ENCODE results near the gene GZMH. TPM values are rescaled to one million over a fixed set of nuclear protein-coding genes. Genes with fewer than 3 reads are reported as not detected.

The GZMH gene, protein sequence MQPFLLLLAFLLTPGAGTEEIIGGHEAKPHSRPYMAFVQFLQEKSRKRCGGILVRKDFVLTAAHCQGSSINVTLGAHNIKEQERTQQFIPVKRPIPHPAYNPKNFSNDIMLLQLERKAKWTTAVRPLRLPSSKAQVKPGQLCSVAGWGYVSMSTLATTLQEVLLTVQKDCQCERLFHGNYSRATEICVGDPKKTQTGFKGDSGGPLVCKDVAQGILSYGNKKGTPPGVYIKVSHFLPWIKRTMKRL
- not detected in 2 replicates for total RNA-seq

DNA sequence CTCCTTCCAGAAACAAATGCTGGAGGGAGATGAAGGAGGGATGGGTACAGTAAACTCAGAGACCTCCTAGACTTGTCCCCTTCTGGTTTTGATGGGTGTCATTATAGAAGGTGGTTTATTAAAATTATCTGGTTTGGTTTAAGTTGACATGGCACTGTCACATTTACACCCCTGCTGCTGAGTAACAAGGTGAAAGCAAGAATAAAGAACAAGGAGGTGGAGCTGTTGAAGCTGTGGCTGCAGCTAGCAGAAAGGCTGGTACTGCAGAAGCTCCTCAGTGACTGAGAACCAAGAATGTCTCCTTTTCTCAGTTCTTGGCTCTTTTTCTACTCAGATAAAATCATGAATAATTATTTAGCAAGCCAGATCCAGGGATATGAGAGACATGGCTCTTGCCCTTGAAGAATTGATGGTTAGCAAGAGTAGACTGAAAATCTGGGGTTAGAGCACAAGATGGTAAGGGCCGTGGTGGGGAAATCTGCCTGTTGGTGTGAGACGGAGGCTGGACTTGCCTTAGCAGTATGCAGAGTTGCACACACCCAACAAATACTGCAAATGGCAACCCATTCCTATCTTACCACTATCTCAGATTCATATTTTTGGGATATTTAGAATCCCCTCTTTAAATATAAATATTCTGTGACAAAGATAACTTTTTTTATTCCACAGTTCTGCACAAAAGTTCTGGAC is at the start of gene GZMH:
Gene GZMH (minus strand): TSS at position 31 of the 690 bp plus-strand sequence. CDS start 72 bp downstream, outside the sequence.

DNA sequence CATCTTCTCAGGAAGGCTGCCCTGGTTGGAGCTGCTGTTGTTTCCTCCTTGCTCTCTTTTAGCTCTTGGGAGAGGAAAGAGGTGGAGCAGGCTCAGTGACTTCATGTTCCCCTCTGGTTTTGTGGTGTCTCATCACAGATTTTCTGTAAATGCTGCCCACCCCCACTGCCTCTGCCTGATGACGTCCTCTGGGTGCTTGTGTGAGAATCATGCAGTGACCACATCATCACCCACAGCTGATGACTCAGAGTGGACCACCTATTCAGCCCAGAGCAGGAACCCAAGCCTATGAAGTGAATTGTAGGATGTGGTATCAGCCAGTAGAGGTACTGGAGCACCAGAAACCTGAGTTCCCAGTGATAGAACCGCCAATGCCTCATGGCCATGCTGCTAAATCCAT is 24.7 kb upstream of the GZMH start, which contains the start of gene GZMB:
Gene GZMB (minus strand): TSS at position 33 of the 400 bp plus-strand sequence. CDS start 30 bp downstream, at position 3.

DNA sequence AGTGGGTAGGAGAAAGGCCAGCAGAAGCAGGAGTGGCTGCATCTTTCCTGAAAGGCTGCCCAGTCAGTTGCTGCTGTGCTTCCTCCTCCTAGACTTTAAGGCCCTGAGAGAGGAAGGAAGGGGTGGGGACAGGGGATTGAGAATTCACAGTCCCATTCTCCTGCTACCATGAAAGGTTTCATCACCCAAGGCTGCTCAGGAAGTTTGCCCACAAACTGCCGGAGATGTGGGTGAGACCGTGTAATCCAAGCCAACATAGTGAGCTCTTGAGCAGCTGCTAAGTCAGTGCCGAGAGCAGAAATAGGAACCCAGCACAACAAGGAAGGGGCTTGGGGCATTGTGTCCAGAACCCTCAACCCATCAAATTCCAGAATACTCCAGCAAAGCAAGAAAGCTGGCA is 33.3 kb downstream of the GZMH start, which contains the start of gene CTSG:
Gene CTSG (minus strand): TSS at position 69 of the 400 bp plus-strand sequence. CDS start 27 bp downstream, at position 42.

Other genes with a start within 250 kb of the GZMH start
- gene NFATC4, start 241.5 kb downstream of the GZMH start, total RNA-seq = 25.4 and 28.4 TPM in 2 replicates
- gene NYNRIN, start 210.7 kb downstream of the GZMH start, total RNA-seq = 7.9 and 9.6 TPM in 2 replicates
- gene CBLN3, start 180.0 kb downstream of the GZMH start, total RNA-seq = 0.34 and 0.74 TPM in 2 replicates
- 23.9 and 27.1 TPM in 2 replicates for gene KHNYN, start 179.7 kb downstream of the GZMH start, total RNA-seq
- 18.8 and 24.2 TPM in 2 replicates for gene SDR39U1, start 166.9 kb downstream of the GZMH start, total RNA-seq
- not detected in 2 replicates for gene CMA1, start 101.4 kb downstream of the GZMH start, total RNA-seq
- not detected in 2 replicates for gene CTSG, start 33.4 kb downstream of the GZMH start, total RNA-seq
- gene GZMB, start 24.5 kb upstream of the GZMH start, total RNA-seq = not detected in 2 replicates